Common myeloid progenitor, CD34-positive (primary cell): Measurements from ENCODE around the gene IFNAR1.
"Not testable (repeated sequence)": the region's sequence is repeated elsewhere in the genome, so short reads cannot be mapped to it uniquely, and the experiment has no call there.

ENCODE experiments used
- CTCF ChIA-PET: fragments of 350-600 bp; sonication (Branson Sonifier 250); formaldehyde crosslinking; loops from one replicate; lab custom pipeline; 2021; ENCODE audit warnings: antibody characterized with exemption; lab: Charles Lee
- POLR2A ChIA-PET: fragments of 350-600 bp; sonication (Branson Sonifier 250); formaldehyde crosslinking; loops from one replicate; lab custom pipeline; 2021; ENCODE audit warnings: antibody characterized with exemption; lab: Charles Lee
- DNase-seq, 3 donors: peaks; one replicate each; pipeline versions ENCODE4 v3.0.0 to v3.0.0-alpha.2; 2013
- H3K27ac ChIP-seq, 2 experiments: 1 replicate in 1 of 2; 2 replicates in 1 of 2; pipeline ENCODE4 v1.7.0; 2013; ENCODE audit warnings: inconsistent platforms in 2 of 2, low read length in 2 of 2, mild to moderate bottlenecking in 2 of 2, low read depth in 1 of 2, moderate library complexity in 1 of 2; ENCODE audit not compliant: severe bottlenecking in 2 of 2, insufficient read depth in 1 of 2, poor library complexity in 1 of 2
- H3K27me3 ChIP-seq, 5 experiments: replicated peaks in 2 of 5; 1 replicate in 3 of 5; 2 replicates in 2 of 5; pipeline versions ENCODE4 v1.6.1 to v1.7.0; 2013; ENCODE audit warnings: low read length in 4 of 5, mild to moderate bottlenecking in 2 of 5, moderate library complexity in 2 of 5, inconsistent platforms in 1 of 5; ENCODE audit not compliant: insufficient read depth in 5 of 5, control insufficient read depth in 4 of 5
- H3K36me3 ChIP-seq, 4 experiments: 1 replicate in 2 of 4; 2 replicates in 2 of 4; pipeline versions ENCODE4 v1.6.1 to v1.7.0; 2013; ENCODE audit warnings: low read length in 3 of 4, control low read depth in 1 of 4, mild to moderate bottlenecking in 1 of 4; ENCODE audit not compliant: control insufficient read depth in 4 of 4, insufficient read depth in 4 of 4
- H3K4me1 ChIP-seq, 4 experiments: 1 replicate in 3 of 4; 2 replicates in 1 of 4; pipeline versions ENCODE4 v1.6.1 to v1.7.1; 2013; ENCODE audit warnings: low read length in 3 of 4, mild to moderate bottlenecking in 3 of 4, control low read depth in 1 of 4, inconsistent platforms in 1 of 4, moderate library complexity in 1 of 4; ENCODE audit not compliant: control insufficient read depth in 4 of 4, insufficient read depth in 4 of 4; ENCODE audit errors: control extremely low read depth in 1 of 4
- H3K4me3 ChIP-seq, 7 experiments: 1 replicate in 4 of 7; 2 replicates in 3 of 7; pipeline versions ENCODE4 v1.5.1 to v1.7.0; 2013; ENCODE audit warnings: mild to moderate bottlenecking in 7 of 7, low read length in 6 of 7, moderate library complexity in 6 of 7, inconsistent platforms in 2 of 7, low read depth in 2 of 7, control low read depth in 1 of 7; ENCODE audit not compliant: insufficient read depth in 4 of 7, control insufficient read depth in 1 of 7; ENCODE audit errors: extremely low read depth in 1 of 7
- H3K9me3 ChIP-seq, 5 experiments: 1 replicate in 4 of 5; 2 replicates in 1 of 5; pipeline versions ENCODE4 v1.6.1 to v1.7.1; 2013; ENCODE audit warnings: low read length in 4 of 5, mild to moderate bottlenecking in 2 of 5, inconsistent platforms in 1 of 5, low read depth in 1 of 5, moderate library complexity in 1 of 5; ENCODE audit not compliant: control insufficient read depth in 4 of 5, insufficient read depth in 2 of 5; ENCODE audit errors: control extremely low read depth in 1 of 5
- WGBS: methylation state at CpG from one replicate; pipeline ENCODE4 v1.1.5; 2013; ENCODE audit not compliant: insufficient coverage; 5-methylcytosine and 5-hydroxymethylcytosine counted together

Gene IFNAR1

DNA sequence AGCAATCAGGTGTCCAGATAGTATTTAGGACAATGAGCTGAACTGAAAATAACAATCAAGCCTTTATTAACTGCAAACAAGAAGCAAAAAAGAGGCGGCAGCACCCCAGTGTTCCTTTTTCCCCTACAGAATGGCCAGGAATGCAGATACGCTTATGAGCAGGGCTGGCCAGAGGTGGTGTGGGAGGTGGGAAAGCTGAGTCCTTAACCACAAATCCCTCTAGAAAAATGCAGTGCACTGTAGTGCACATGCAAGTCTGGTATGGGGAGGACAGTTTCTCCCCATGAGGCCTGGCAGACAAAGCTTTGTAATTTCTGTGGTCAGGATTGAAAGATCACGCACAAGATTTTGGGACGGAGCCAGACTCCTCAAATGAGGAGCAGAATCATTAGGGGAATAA is 10.7 kb upstream of the IFNAR1 start:
- Histone ChIP-seq H3K27me3 (no peaks in the 10 kb centered on the region), H3K36me3 (no peaks in the 10 kb centered on the region), H3K27ac (no peak overlapping the region), H3K9me3 (peaks cover 0 to 6% (median 2%) of the 10 kb centered on the region in 5 experiments), H3K4me3 (no peak overlapping the region), H3K4me1 (peaks cover 0 to 3% (median 2%) of the 10 kb centered on the region in 4 experiments)
- DNase-seq: no peak
- WGBS: 58% methylated on average over 2 of the region's 4 CpGs
- CTCF ChIA-PET: interaction anchor here (0.6 to 2.8 kb wide), 2 partner anchors 14 to 79 kb away, joined by 3 to 8 read pairs; no protein-coding TSS in a partner anchor
- POLR2A ChIA-PET: no interaction called here

GRCh38 chr21:33315946-33316710 is 8.6 kb upstream of the IFNAR1 start:
- Histone ChIP-seq H3K4me1 (no peaks in the 10 kb centered on the region), H3K36me3 (no peaks in the 10 kb centered on the region), H3K4me3 (no peak overlapping the region), H3K27ac (no peak overlapping the region), H3K9me3 (peaks cover 0 to 6% (median 2%) of the 10 kb centered on the region in 5 experiments), H3K27me3 (no peaks in the 10 kb centered on the region)
- POLR2A ChIA-PET: no interaction called here
- no peak for DNase-seq
- WGBS: 91% methylated on average over 3 of the region's 5 CpGs
- CTCF ChIA-PET: interaction anchor here (1.0 to 2.8 kb wide), 3 partner anchors 9 to 45 kb away, joined by 3 to 8 read pairs (median 3); partner anchors contain the start of gene IFNAR1

DNA sequence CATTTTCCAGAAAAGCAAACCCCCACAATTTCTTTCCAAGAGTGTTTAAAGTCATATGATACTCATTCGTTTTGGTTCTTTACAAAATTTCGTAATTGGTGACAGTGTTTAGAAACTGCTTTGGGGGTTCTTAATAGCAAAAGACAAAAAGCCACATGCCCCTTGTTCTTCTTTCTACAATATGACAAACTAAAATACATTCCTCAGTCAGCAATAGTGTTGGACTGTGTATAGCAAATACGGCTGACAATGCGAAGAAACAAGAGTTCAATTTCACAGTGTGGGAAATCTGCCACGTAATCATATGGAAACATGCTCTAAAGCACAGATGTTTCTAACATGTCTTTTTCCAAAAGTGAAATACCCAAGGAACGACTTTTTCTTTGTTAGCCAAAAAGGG is 7.6 kb upstream of the IFNAR1 start:
- CTCF ChIA-PET: interaction anchor here (2.8 kb wide), 1 partner anchor 17 kb away, joined by 8 read pairs; no protein-coding TSS in a partner anchor
- H3K4me1 ChIP-seq: no peaks in the 10 kb centered on the region
- peaks cover 0 to 6% (median 2%) of the 10 kb centered on the region in 5 experiments for H3K9me3 ChIP-seq
- H3K4me3 ChIP-seq: no peak overlapping the region
- DNase-seq: no peak
- WGBS: 80% methylated on average over 2 of the region's 6 CpGs
- H3K27ac ChIP-seq: no peak overlapping the region
- H3K27me3 ChIP-seq: no peaks in the 10 kb centered on the region
- H3K36me3 ChIP-seq: no peaks in the 10 kb centered on the region
- POLR2A ChIA-PET: no interaction called here

DNA sequence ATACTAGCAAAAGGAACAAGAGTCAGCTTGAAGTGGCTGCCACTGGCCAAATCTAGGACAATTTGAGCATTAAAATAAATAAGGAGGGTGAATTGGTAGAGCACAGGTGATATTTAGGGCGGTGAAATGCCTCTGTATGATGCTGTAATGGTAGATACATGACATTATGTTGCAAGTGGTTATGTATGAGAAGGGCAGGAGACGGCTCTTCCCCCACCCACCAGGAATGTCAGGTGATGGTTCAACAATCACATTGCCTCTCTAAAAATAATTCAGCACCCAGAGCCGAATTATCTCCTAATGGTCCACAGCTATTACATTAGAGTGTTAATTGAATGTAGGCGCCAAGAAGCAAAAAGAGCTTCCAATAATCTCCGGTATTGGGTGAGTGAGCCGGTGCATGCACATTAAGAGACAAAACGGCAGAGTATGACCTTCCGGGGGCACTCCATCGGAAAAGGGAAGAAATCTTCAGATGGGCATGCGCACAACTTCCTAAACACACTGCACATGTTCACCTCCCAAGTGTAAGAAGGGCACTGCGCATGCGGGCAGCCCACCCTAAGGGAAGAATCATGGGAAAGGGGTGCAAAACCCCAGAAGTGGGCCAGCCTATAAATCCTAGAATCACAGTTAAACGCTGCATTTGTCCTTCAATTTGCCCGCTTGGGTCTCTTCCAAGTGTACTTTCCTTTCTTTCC is 6.8 kb upstream of the IFNAR1 start:
- Histone ChIP-seq H3K27ac (no peak overlapping the region), H3K36me3 (no peaks in the 10 kb centered on the region), H3K4me3 (no peak overlapping the region), H3K9me3 (peaks cover 0 to 6% (median 0%) of the 10 kb centered on the region in 5 experiments), H3K27me3 (no peaks in the 10 kb centered on the region), H3K4me1 (no peaks in the 10 kb centered on the region)
- 93% methylated on average over 11 of the region's 14 CpGs for WGBS
- POLR2A ChIA-PET: no interaction called here
- CTCF ChIA-PET: no interaction called here
- DNase-seq: no peak

GRCh38 chr21:33321005-33321404 is 3.8 kb upstream of the IFNAR1 start:
- H3K9me3 ChIP-seq, CTCF ChIA-PET, H3K27ac ChIP-seq, H3K27me3 ChIP-seq, H3K4me3 ChIP-seq, H3K36me3 ChIP-seq, POLR2A ChIA-PET: not testable (repeated sequence)
- 90% methylated on average over 9 of the region's 17 CpGs for WGBS
- peaks cover 4 to 13% (median 6%) of the 10 kb centered on the region in 4 experiments for H3K4me1 ChIP-seq
- DNase-seq: peak in 2 of 3 donors; percentile 51 to 56

DNA sequence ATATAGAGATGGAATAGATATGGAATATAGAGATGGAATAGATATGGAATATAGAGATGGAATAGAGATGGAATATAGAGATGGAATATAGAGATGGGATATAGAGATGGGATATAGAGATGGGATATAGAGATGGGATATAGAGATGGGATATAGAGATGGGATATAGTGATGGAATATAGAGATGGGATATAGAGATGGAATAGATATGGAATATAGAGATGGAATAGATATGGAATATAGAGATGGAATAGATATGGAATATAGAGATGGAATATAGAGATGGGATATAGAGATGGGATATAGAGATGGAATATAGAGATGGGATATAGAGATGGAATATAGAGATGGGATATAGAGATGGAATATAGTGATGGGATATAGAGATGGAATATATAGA is 1.2 kb upstream of the IFNAR1 start:
- H3K9me3 ChIP-seq, CTCF ChIA-PET, POLR2A ChIA-PET, DNase-seq, H3K27me3 ChIP-seq, H3K27ac ChIP-seq, H3K36me3 ChIP-seq: not testable (repeated sequence)
- Histone ChIP-seq H3K4me1 (peaks cover 10 to 26% (median 13%) of the 10 kb centered on the region in 4 experiments), H3K4me3 (peak overlapping the region in 3 of 7 experiments; percentile 85 to 98 (median 93))
